ENCODE data around the gene TBX1. TPM values are rescaled to one million over a fixed set of nuclear protein-coding genes. Genes with fewer than 3 reads are reported as not detected.
"Not testable (repeated sequence)": the region's sequence is repeated elsewhere in the genome, so short reads cannot be mapped to it uniquely, and the experiment has no call there.

Gene TBX1
- total RNA-seq, 4 donors from 2014 or later, result 7.6 to 34.3 (median 18.5) TPM

DNA sequence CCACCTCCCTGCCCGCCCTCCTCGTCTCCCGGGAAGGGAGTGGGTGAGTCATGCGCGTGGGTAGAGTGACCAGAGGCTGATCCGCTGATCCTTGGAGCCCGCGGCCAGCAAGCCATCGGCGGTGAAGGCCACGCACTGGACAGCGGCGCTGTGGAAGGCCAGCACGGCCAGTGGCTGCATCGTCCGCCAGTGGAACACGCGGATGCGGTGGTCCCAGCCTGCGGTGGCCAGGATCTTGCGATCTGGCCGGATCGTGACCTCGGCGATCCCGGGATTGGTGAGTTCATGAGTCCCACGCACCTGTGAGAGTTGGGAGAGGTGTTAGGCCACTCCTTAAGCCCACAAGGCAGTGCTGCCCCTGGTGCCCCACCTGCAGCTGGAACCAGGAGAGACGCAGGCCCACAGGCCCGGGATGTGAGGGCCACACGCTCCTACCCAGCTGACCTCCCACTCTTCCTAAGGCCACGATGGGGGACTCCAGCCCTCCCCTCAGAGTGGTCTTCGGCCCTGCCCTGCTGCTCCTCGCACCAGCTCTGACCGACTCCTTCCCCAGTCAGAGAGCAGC is 28.2 kb downstream of the TBX1 start:
- no peak for DNase-seq
- 98% methylated on average over 29 to 30 of the region's 34 CpGs for WGBS, 2 donors
- TF ChIP-seq, protein P1, sequence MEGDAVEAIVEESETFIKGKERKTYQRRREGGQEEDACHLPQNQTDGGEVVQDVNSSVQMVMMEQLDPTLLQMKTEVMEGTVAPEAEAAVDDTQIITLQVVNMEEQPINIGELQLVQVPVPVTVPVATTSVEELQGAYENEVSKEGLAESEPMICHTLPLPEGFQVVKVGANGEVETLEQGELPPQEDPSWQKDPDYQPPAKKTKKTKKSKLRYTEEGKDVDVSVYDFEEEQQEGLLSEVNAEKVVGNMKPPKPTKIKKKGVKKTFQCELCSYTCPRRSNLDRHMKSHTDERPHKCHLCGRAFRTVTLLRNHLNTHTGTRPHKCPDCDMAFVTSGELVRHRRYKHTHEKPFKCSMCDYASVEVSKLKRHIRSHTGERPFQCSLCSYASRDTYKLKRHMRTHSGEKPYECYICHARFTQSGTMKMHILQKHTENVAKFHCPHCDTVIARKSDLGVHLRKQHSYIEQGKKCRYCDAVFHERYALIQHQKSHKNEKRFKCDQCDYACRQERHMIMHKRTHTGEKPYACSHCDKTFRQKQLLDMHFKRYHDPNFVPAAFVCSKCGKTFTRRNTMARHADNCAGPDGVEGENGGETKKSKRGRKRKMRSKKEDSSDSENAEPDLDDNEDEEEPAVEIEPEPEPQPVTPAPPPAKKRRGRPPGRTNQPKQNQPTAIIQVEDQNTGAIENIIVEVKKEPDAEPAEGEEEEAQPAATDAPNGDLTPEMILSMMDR (IDR thresholded peaks at IDR 0.05), result no peak
- no peak for TF ChIP-seq POLR2A (IDR thresholded peaks at IDR 0.05)
- no peaks in the 10 kb centered on the region for H3K27me3 ChIP-seq
- no peak overlapping the region for H3K27ac ChIP-seq
- H3K4me1 ChIP-seq, result peaks cover 2 to 7% of the 10 kb centered on the region in 2 donors
- no peaks in the 10 kb centered on the region for H3K9me3 ChIP-seq
- H3K36me3 ChIP-seq, result no peaks in the 10 kb centered on the region
- H3K4me3 ChIP-seq (replicated peaks in 1 of 3), result no peak overlapping the region
- intact Hi-C loops (cut with DNase I), result no loop called here

DNA sequence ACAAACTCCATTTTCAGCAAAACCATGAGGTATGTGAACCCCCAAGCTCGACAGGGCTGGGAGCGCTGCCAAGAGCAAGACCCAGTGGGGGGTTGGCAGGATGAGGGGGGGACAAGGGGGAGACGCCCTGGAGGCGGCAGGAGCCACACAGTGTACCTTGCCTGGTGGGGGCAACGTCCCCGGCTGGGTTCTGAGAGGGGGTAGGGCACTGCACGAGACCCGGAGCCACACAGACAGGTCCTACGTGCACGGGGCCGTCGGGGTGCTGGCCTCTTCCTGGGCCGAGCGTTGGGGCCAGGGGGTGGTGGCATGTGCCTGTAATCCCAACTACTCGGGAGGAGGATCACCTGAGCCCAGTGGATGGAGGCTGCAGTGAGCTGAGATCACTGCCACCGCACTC is 28.8 kb downstream of the TBX1 start:
- Histone ChIP-seq H3K27me3 (no peaks in the 10 kb centered on the region), H3K4me3 (replicated peaks in 1 of 3) (no peak overlapping the region), H3K27ac (no peak overlapping the region), H3K4me1 (peaks cover 0 to under 1% of the 10 kb centered on the region in 2 donors), H3K36me3 (no peaks in the 10 kb centered on the region), H3K9me3 (no peaks in the 10 kb centered on the region)
- intact Hi-C loops (cut with DNase I), result no loop called here
- 80 to 86% methylated on average over 7 to 16 of the region's 16 CpGs for WGBS, 2 donors
- DNase-seq, result no peak
- TF ChIP-seq, protein P1 (IDR thresholded peaks at IDR 0.05), result no peak
- no peak for TF ChIP-seq POLR2A (IDR thresholded peaks at IDR 0.05)

DNA sequence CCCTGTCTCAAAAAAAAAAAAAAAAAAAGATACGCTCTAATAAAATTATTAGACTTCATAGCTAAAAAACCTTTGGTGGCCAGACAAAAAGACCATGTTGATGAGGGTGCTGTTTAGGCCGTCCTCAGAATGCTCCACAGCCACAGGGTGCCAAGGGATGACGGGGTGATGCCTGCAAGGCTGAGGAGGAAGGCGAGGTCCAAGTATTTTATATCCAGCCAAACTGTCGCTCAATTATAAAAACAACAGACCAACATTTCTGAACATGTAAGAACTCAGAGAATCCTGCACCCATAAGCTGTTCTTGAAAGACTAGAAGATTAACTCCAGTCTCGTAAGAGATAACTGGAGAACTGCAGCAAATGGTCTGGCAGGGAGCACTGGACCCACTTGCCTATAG is 29.2 kb downstream of the TBX1 start:
- DNase-seq, result no peak
- H3K27me3 ChIP-seq, result no peaks in the 10 kb centered on the region
- no peak overlapping the region for H3K4me3 ChIP-seq (replicated peaks in 1 of 3)
- TF ChIP-seq, protein P1 (IDR thresholded peaks at IDR 0.05), result no peak
- no peak for TF ChIP-seq POLR2A (IDR thresholded peaks at IDR 0.05)
- no peak overlapping the region for H3K27ac ChIP-seq
- intact Hi-C loops (cut with DNase I), result no loop called here
- no peaks in the 10 kb centered on the region for H3K9me3 ChIP-seq
- WGBS, 2 donors, result 79 to 98% methylated on average over 6 of the region's 6 CpGs
- no peaks in the 10 kb centered on the region for H3K36me3 ChIP-seq
- H3K4me1 ChIP-seq, result no peaks in the 10 kb centered on the region

DNA sequence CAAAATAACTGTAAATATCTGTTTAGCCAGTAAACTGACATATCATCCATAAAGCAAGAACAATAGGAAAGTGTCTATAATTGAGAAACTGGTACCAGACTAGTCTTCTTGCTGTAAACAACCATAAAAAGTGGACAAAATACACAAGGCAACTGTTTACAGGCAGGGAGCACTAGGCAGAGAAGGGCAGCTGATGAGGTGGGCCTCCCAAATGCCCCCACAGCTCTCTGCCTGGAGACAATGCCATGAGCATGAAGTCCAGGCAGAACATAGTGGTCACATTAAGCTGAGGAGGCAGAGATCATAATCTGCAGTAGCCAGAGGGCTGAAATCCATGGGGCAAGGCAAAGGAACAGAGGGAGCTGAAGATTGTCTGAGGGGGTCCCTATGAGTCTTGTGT is 30.7 kb downstream of the TBX1 start:
- intact Hi-C loops (cut with DNase I), result no loop called here
- Histone ChIP-seq H3K4me1 (no peaks in the 10 kb centered on the region), H3K27ac (no peak overlapping the region), H3K9me3 (no peaks in the 10 kb centered on the region), H3K36me3 (no peaks in the 10 kb centered on the region), H3K27me3 (no peaks in the 10 kb centered on the region), H3K4me3 (replicated peaks in 1 of 3) (no peak overlapping the region)
- no peak for TF ChIP-seq POLR2A (IDR thresholded peaks at IDR 0.05)
- TF ChIP-seq, protein P1 (IDR thresholded peaks at IDR 0.05), result no peak
- DNase-seq, result no peak

DNA sequence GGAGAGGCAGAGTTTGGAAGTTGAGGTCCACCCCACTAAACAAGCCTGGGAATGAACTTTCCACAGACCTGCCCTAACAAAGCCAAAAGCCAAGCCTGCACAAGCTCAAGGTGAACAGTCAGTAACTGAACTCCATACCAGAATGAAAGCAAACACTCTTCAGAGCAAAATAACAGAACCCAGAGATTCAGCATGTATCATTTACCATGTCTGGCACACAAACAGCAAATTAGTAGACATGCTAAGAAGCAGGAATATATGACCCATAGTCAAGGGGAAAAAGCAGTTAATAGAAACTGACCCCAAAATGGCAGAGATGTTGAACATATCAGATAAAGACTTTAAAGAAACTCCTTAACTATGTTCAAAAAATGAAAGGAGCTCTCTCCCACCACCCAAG is 31.3 kb downstream of the TBX1 start:
- H3K9me3 ChIP-seq, result no peaks in the 10 kb centered on the region
- intact Hi-C loops (cut with DNase I), result no loop called here
- no peaks in the 10 kb centered on the region for H3K27me3 ChIP-seq
- DNase-seq, result no peak
- no peaks in the 10 kb centered on the region for H3K36me3 ChIP-seq
- no peak overlapping the region for H3K27ac ChIP-seq
- no peaks in the 10 kb centered on the region for H3K4me1 ChIP-seq
- H3K4me3 ChIP-seq (replicated peaks in 1 of 3), result no peak overlapping the region
- TF ChIP-seq, protein P1 (IDR thresholded peaks at IDR 0.05), result no peak
- no peak for TF ChIP-seq POLR2A (IDR thresholded peaks at IDR 0.05)

DNA sequence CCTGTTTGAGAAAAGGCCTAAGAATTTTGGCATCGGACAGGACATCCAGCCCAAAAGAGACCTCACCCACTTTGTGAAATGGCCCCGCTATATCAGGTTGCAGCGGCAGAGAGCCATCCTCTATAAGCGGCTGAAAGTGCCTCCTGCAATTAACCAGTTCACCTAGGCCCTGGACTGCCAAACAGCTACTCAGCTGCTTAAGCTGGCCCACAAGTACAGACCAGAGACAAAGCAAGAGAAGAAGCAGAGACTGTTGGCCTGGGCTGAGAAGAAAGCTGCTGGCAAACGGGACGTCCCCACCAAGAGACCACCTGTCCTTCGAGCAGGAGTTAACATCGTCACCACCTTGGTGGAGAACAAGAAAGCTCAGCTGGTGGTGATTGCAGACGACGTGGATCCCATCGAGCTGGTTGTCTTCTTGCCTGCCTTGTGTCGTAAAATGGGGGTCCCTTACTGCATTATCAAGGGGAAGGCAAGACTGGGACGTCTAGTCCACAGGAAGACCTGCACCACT is 31.9 kb downstream of the TBX1 start:
- H3K4me3 ChIP-seq (replicated peaks in 1 of 3); H3K27ac ChIP-seq; DNase-seq; H3K9me3 ChIP-seq; H3K4me1 ChIP-seq; H3K27me3 ChIP-seq; intact Hi-C loops (cut with DNase I); H3K36me3 ChIP-seq: not testable (repeated sequence)
- 95 to 96% methylated on average over 13 of the region's 13 CpGs for WGBS, 2 donors
